GM18511 (cell line): ENCODE measurements around the gene QDPR.
"Not testable (repeated sequence)": the region's sequence is repeated elsewhere in the genome, so short reads cannot be mapped to it uniquely, and the experiment has no call there.

Experiments
- ATAC-seq: cut with Tn5 transposase; IDR thresholded peaks from one replicate; pipeline ENCODE4 v1.9.1; 2021; ENCODE audit warnings: mild to moderate bottlenecking, moderate library complexity; ENCODE audit not compliant: unreplicated experiment

Gene QDPR

GRCh38 chr4:17511950-17512795 lies at the start of gene QDPR:
TSS of gene QDPR (minus strand) at chr4:17512090. CDS start at chr4:17512054, 36 bp downstream.
- peak; percentile 94 for ATAC-seq

DNA sequence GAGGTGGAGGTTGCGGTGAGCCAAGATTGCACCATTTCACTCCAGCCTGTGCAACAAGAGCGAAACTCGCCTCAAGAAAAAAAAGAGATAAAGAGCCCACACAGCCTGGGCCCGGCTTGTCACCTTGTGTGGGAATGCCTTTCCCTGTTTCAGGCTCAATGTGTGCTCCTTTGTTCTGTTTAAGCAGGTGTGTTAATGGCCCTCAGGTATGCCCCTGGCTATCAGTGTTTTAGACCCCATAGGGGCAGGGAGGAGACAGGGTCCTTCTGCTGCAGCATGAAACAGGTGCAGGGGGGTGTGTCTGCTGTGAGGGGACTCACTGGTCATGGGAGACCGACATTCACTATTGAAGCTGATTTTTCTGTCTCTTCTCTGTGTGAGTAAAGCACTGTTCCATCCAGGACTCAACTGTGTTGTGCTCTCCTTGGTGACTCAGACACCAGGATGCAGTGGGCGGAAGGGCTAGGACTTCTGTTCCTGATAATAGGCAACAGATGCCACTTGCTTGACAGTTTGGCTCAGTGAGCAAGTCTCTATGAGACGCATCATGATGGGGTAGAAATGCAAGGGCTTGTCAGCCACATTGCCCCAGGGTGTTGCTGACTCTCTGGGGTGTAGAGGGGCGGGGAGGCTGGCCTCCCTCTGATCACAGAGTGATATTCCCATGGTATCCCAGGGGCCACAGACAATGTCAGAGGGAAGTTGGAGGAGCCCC lies 49.5 kb upstream of the QDPR start:
- ATAC-seq, result no peak

DNA sequence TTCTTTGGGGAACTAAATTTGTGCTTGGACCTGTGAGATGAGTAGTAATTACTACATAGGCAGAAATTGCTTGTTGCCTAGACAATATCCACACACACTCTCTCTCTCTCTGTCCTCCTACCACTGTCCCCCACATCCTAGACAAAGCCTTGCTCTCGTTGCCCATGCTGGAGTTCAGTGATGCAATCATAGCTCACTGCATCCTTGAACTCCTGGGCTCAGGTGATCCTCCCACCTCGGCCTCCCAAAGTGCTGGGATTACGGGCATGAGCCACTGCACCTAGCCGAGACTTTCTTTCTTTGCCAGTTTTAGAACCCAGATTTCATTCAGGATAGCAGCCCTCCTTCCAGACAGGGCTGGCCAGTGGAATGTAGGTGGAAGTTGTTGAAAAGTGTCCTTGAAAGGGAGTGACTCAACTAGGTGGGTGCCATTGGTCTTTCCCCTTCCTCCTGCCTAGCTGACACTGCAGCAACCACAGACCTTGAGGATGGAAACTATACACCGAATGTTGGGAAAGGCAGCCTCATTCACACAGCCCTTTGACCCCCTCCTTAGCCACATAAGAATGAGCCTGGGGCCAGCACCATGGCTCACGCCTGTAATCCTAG lies 48.3 kb upstream of the QDPR start:
- no peak for ATAC-seq

- ATAC-seq, result no peak
Observed at GRCh38 chr4:17559709-17560048, 47.8 kb upstream of the QDPR start.

DNA sequence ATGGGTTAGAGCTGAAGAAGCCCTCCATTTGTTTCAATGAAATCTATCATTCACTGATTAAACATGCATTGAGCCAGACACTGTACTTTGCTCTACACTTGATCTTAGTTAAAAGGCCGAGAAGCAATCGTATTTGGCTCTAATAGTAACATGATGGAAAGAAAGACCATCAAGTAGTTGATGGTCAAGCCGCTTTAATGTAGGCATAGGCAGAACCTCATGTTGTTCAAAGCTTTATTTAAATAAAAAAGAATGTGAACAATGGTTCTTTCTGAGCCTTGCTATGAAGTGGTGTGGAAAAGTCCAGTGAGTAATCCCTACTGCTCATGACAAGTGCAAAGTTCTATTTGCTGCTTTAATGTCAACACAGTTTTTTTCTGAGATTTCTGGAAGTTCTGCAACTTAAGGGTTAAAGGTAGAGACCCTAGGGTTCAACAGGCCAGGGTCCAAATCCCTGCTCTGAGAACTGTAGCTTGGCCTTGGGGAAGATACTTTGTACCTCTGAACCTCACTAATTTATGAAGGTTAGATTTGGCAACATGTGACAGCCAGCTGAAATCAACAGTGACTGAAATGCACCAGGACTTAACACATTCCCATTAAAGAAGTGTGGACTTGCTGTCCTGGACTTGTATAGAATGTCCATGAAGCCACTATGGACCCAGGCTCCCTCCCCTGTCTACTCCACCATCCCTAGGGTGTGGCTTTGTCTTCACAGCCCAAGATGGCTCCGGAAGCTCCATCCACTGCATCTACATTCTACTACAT lies 47.2 kb upstream of the QDPR start:
- no peak for ATAC-seq

GRCh38 chr4:17557880-17558279 lies 46.0 kb upstream of the QDPR start:
- no peak for ATAC-seq

GRCh38 chr4:17556498-17556897 lies 44.6 kb upstream of the QDPR start:
- no peak for ATAC-seq

DNA sequence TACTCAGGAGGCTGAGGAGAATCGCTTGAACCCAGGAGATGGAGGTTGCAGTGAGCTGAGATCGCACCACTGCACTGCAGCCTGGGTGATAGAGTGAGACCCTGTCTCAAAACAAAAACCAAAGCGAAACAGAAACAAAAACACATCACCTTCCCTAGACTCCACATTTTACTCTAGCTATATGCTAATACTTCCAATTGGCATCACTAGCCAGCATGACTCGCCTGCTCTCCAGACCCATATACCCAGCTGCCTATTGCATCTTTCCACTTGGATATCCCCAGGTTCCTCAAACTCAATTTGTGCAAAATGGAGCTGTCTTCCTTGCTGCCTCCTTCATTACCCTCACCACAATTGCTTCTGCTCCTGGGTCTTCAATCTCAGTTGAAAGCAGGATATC lies 42.7 kb upstream of the QDPR start:
- ATAC-seq, result no peak

DNA sequence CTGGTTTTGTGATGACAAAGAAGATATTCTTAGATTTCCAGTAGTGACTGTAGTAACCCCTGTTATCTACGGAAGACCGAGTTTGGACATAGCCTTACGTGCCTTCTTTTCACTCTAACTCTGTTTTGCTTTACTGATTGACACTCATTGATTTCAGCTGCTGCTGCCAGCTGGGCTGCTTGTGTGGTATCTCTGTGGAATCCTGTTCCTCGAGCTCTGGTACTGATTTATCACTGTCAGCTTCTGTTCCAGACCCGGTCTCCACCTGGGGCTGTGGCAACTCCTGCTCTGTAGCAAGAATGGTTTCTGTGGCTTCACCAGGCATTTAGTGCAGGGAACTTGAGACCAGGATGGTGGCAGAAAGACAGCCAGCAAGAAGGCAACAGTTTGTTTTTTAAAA lies 40.5 kb upstream of the QDPR start:
- ATAC-seq, result no peak

DNA sequence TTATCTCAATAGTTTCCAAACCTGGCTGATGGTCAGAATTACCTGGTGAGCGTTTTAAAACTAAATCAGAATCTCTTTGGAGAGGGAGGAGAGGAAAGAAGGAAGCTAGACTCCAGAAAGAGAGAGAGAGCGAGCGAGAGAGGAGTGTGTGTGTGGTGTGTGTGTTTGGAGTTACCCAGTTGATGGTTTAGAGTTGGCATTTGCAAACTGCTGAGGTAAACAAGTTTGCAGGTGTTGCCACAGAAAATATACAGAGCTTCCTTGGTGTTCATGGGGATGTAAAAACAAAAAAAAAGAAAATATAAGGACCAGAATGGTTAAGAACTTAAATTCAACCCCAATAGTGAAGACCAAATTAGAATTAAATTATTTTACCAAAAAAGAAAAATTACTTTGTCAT lies 38.7 kb upstream of the QDPR start:
- no peak for ATAC-seq

- ATAC-seq, result no peak
Observed at GRCh38 chr4:17546678-17547077, 34.8 kb upstream of the QDPR start.

- no peak for ATAC-seq
Observed at GRCh38 chr4:17546222-17546621, 34.3 kb upstream of the QDPR start.

DNA sequence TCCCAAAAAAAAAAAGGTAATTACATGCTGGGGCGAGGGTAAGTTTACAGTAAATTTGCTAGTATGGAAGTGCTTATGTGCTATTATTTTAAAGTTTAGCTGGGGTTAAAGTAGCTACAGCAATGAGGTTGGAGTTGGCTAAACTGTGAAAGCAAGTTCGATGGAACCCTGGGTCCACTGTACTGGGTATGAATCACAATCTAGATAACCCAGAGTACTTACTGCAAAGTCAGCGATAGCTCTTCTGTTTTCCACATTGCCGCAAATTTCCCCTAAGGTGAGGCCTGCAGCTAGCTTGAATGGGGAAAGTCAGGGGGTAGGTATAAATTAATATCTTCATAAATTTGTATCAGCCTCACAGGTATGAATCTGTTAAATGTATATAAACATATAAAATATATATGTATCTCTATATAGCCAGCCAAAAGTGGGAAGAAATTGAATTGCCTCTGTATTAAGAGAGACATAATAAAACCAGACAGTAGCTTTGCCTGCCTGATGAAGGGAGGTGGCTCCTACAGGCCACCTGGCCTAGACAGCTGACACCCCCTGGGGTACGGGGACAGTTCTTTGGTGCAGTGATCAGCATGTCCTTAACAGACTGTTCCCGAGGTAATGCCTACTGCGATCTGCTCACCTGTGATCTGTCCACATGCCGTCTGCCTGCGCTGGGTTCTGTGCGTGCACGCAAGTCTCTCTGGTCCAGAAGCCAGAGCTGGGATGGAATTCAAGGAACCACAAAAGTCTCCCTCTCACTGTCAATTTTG lies 33.7 kb upstream of the QDPR start:
- ATAC-seq, result no peak

- no peak for ATAC-seq
Observed at GRCh38 chr4:17544831-17545234, 32.9 kb upstream of the QDPR start.

DNA sequence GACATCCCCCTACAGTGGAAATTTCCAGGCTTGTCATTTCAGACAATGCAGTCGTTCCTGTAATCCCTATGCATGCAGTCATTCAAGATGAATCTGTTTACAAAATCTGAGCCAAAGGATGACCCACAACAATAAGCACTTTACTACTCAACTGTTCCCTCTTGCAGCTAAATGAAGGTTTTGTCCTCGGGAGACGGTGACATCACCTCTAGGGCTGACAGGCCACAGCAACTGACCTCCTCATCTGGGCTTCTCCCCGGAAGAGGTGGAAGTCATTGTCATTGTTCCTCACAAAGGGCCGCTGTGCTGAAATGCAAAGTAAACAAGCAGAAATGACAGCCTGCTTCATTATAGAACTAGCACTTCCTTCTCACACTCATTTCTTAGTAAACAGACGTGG lies 32.3 kb upstream of the QDPR start:
- ATAC-seq, result no peak

GRCh38 chr4:17537060-17537459 lies 25.2 kb upstream of the QDPR start:
- ATAC-seq, result not testable (repeated sequence)

- no peak for ATAC-seq
Observed at GRCh38 chr4:17535906-17536305, 24.0 kb upstream of the QDPR start.

DNA sequence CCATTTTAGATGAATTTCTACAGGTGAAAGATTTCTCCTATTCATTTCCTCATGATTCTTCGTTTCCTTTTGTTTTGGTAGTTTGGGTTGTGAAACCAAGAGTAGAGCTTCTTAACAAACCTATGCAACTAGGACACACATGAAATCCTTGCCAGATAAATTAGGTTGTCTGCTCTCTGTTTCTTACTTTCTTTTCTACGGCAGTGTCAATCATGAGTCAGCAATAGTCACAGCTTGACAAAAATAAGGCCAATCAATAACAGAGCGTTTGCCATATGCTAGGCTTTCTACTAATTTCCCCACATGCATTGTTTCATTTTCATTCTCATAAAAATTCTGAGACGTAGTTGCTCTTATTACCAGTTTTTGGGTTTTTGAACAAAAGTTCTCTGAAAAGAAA lies 23.4 kb upstream of the QDPR start:
- ATAC-seq, result peak; percentile 68

DNA sequence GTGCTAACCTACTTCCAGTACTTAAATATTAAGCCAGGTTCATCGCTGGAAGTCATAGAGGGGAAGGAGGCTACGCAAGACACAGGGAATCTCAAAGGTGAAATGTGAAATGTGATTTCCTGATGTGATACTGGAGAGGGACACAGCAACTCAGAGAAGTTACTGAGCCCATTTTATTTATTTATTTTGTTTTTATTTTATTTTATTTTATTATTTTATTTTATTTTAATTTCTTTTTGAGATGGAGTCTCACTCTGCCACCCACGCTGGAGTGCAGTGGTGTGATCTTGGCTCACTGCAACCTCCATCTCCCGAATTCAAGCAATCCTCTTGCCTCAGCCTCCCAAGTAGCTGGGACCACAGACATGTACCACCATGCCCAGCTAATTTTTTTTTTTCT lies 22.8 kb upstream of the QDPR start:
- no peak for ATAC-seq

DNA sequence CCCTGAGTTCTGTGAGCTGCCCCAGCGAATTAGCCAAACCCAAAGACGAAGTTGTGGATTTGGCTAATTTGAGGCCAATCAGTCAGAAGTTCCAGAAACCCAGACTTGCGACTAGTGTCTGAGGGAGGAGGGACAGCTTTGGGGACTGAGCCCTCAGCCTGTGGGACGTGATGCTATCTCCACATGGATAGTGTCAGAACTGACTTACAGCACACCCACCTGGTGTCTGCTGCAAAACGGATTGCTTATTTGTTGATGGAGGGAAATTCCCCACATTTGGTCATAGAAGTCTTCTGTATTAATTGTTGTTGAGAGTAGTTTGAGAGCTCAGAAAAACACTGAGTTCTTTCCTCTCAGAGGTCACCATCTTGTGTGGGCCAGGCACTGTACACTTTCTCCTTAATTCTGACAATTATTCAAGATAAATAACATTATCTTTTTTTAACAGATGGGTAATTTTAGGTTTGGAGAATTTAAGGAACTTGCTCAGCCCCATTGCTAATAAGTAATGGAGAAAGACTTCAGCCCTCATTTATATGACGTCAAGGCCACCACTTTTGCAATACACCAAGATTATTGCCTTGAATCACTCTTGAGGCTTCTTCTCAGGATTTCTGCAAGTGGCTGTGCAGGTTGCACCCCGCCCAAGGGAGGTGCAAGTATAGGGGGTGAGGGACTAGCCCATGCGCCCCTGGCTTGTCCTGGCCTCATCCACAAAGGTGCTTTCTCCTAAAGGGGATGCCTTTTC lies 19.8 kb upstream of the QDPR start:
- ATAC-seq, result no peak
